Fibroblast of lung (primary cell): ENCODE data around the gene PDLIM5.

Source experiments
- EZH2 ChIP-seq: IDR thresholded peaks from 2 replicates; pipeline ENCODE4 v1.5.1; 2012; ENCODE audit warnings: low read length, control low read depth, mild to moderate bottlenecking; ENCODE audit errors: missing control alignments
- TF ChIP-seq, protein P1 (sequence below), 2 donors: IDR thresholded peaks in 1 of 2; conservative IDR thresholded peaks in 1 of 2; 1 replicate in 1 of 2; 2 replicates in 1 of 2; pipeline ENCODE4 v1.5.1; 2011 to 2012; ENCODE audit warnings: low read length in 2 of 2, control low read depth in 1 of 2, inconsistent platforms in 1 of 2, low read depth in 1 of 2, mild to moderate bottlenecking in 1 of 2

GRCh38 chr4:94459462-94460161, 7.9 kb downstream of the PDLIM5 start:
- TF ChIP-seq, protein P1, sequence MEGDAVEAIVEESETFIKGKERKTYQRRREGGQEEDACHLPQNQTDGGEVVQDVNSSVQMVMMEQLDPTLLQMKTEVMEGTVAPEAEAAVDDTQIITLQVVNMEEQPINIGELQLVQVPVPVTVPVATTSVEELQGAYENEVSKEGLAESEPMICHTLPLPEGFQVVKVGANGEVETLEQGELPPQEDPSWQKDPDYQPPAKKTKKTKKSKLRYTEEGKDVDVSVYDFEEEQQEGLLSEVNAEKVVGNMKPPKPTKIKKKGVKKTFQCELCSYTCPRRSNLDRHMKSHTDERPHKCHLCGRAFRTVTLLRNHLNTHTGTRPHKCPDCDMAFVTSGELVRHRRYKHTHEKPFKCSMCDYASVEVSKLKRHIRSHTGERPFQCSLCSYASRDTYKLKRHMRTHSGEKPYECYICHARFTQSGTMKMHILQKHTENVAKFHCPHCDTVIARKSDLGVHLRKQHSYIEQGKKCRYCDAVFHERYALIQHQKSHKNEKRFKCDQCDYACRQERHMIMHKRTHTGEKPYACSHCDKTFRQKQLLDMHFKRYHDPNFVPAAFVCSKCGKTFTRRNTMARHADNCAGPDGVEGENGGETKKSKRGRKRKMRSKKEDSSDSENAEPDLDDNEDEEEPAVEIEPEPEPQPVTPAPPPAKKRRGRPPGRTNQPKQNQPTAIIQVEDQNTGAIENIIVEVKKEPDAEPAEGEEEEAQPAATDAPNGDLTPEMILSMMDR (conservative IDR thresholded peaks at IDR 0.05 in 1 of 2, IDR thresholded peaks at IDR 0.05 in 1 of 2; ENCODE audit: low read depth in 1 of 2, low read length in 2 of 2): no peak
- TF ChIP-seq EZH2: no peak
